ENCODE measurements around the gene C1QTNF5. TPM values are rescaled to one million over a fixed set of nuclear protein-coding genes. Genes with fewer than 3 reads are reported as not detected.
A peak's percentile ranks its signal among the peaks of the same experiment; 100 is the strongest.

Gene C1QTNF5
- polyA plus RNA-seq, 4 donors, result 0.89 to 22.5 (median 11.8) TPM

DNA sequence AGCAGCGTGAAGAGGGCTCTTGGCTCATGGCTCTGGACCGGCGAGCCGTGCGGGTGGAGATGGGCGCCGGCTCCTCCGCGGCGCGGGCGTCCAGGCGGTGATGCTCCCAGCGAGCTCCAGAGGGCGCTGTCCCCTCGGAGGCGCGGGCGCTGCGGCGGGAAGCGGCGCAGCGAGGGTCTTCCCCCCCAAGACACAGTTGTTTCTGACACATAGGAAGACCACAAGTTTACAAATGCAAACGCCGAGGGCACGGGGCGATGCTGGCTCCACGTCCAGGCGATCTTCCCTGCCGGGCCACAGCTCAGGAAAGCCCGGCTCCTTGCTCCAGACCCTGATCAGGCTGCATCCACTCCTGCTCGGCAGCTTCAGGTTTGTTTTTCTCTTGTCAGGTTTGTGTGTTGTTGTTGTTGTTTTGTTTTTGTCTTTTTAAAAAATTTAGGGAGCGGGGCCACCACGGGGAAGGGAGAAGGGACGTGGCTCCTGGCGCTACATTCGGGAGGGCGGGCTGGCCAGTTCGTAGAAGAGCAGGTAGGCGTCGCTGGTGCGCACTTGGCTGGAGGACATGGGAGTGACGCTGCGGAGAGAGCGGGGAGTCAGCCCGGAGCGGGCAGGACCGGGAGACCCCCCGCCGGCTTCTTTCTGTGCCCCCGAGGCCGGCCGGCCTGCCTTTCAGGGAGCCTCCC, 15.8 kb upstream of the C1QTNF5 start:
- Histone ChIP-seq H3K36me3 (ENCODE audit: control insufficient read depth in 3 of 3, insufficient read depth in 2 of 3, low read depth in 1 of 3, low read length in 3 of 3) (peaks cover 0 to 30% (median 11%) of the 10 kb centered on the region in 3 donors), H3K27me3 (ENCODE audit: control insufficient read depth in 3 of 3, insufficient read depth in 3 of 3, low read length in 3 of 3) (no peaks in the 10 kb centered on the region), H3K9me3 (ENCODE audit: control insufficient read depth in 2 of 2, insufficient read depth in 1 of 2, low read depth in 1 of 2, low read length in 1 of 2) (no peaks in the 10 kb centered on the region), H3K27ac (ENCODE audit: low read depth in 1 of 3, low read length in 2 of 3) (peak overlapping the region in 2 of 3 donors; percentile 15 to 45), H3K4me1 (ENCODE audit: control insufficient read depth in 3 of 3, insufficient read depth in 2 of 3, low read depth in 1 of 3, low read length in 2 of 3) (peaks cover 2 to 45% (median 6%) of the 10 kb centered on the region in 3 donors), H3K4me3 (ENCODE audit: low read depth in 1 of 3, low read length in 3 of 3) (peak overlapping the region in 2 of 3 donors; percentile 33 to 51)
- DNase-seq, result peak; percentile 77 to 90
- WGBS, 3 donors, result 1 to 4% (median 3%) methylated on average over 48 to 54 of the region's 54 CpGs
- FAIRE-seq, result no peak

DNA sequence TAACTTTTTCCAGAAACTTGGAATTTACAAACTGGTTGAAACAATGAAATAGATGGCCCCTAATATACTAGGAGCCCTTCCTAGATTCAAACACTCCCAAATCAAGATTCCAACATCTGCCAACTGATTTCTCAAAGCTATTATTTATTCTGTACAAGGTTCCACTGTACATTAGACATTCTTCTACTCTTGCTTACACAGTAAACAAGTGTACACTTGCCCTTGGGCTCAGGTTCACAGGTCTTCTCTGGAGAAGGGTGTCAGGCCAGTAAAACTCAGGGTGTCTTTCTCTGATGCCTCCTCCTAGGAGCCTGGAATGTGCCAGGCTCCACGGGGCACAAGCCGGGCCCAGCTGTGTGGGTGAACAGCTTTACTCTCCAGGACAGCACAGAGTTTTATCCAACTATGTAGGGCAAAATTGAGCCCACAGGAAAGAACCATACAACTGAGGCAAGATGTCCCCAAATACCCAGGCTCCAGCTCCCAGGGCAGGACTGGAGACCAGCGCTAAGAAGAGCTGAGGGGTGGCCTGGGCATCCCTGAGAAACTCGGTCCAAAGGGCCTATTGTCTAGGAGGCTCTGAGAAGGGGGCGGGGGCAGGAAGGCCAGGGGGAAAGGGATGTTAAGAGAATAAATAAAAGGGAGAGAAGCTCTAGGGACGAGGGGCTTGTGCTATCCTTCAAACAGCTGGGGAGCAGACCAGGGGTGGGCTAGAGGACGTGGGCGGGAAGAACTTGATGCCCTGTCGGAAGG, 14.6 kb upstream of the C1QTNF5 start:
- peaks cover 0 to 30% (median 11%) of the 10 kb centered on the region in 3 donors for H3K36me3 ChIP-seq (ENCODE audit: control insufficient read depth in 3 of 3, insufficient read depth in 2 of 3, low read depth in 1 of 3, low read length in 3 of 3)
- no peak overlapping the region for H3K27ac ChIP-seq (ENCODE audit: low read depth in 1 of 3, low read length in 2 of 3)
- DNase-seq (no peak), FAIRE-seq (no peak)
- 65 to 71% (median 69%) methylated on average over 9 of the region's 9 CpGs for WGBS, 3 donors
- no peak overlapping the region for H3K4me3 ChIP-seq (ENCODE audit: low read depth in 1 of 3, low read length in 3 of 3)
- H3K4me1 ChIP-seq (ENCODE audit: control insufficient read depth in 3 of 3, insufficient read depth in 2 of 3, low read depth in 1 of 3, low read length in 2 of 3), result peaks cover 2 to 32% (median 3%) of the 10 kb centered on the region in 3 donors
- no peaks in the 10 kb centered on the region for H3K9me3 ChIP-seq (ENCODE audit: control insufficient read depth in 2 of 2, insufficient read depth in 1 of 2, low read depth in 1 of 2, low read length in 1 of 2)
- H3K27me3 ChIP-seq (ENCODE audit: control insufficient read depth in 3 of 3, insufficient read depth in 3 of 3, low read length in 3 of 3), result no peaks in the 10 kb centered on the region

DNA sequence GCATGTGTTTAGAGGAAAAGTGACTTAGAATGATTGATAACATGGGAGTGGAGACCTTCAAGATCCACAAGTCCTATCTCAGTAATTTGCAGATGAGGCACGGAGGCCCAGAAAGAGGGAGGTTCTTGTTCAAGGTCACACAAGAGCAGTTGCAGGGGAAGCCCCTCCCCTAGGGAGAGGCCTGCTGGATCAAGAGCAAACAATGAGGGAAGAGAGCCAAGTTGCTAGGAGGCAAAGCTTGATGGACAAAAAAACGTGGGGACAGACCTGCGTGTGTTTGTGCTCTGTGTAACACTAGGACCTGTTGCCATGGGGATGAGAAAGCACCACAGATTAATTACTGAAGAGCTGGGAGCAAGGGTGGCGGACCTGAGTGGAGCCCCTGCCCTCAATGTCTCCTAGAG, 12.2 kb upstream of the C1QTNF5 start:
- peaks cover 0 to 16% (median 6%) of the 10 kb centered on the region in 3 donors for H3K36me3 ChIP-seq (ENCODE audit: control insufficient read depth in 3 of 3, insufficient read depth in 2 of 3, low read depth in 1 of 3, low read length in 3 of 3)
- no peaks in the 10 kb centered on the region for H3K9me3 ChIP-seq (ENCODE audit: control insufficient read depth in 2 of 2, insufficient read depth in 1 of 2, low read depth in 1 of 2, low read length in 1 of 2)
- H3K27me3 ChIP-seq (ENCODE audit: control insufficient read depth in 3 of 3, insufficient read depth in 3 of 3, low read length in 3 of 3), result peaks cover 0 to 2% (median 0%) of the 10 kb centered on the region in 3 donors
- H3K4me1 ChIP-seq (ENCODE audit: control insufficient read depth in 3 of 3, insufficient read depth in 2 of 3, low read depth in 1 of 3, low read length in 2 of 3), result peaks cover 2 to 32% (median 3%) of the 10 kb centered on the region in 3 donors
- DNase-seq, result peak; percentile 77 to 87
- no peak overlapping the region for H3K4me3 ChIP-seq (ENCODE audit: low read depth in 1 of 3, low read length in 3 of 3)
- FAIRE-seq, result no peak
- 8 to 27% (median 18%) methylated on average over 4 of the region's 4 CpGs for WGBS, 3 donors
- H3K27ac ChIP-seq (ENCODE audit: low read depth in 1 of 3, low read length in 2 of 3), result peak overlapping the region in 2 of 3 donors; percentile 12 to 32

DNA sequence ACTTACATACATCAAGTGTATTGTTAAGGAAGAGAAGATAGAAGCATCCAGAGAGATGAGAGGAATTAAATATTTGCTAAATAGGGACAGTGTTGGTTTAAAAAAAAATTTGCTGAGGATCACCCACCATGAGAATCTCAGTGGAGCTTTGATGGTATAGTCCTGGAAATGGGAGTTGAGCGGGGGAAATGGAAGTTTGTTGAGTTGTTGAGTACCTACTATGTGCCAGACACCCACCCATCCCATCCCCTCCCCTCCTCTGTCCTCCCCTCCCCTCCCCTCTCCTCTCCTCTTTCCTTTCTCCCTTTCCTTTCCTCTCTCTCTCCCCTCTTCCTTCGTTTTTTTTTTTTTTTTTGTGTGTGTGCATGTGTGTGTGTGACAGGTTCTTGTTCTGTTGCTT, 10.5 kb upstream of the C1QTNF5 start:
- no peak for FAIRE-seq
- no peak overlapping the region for H3K27ac ChIP-seq (ENCODE audit: low read depth in 1 of 3, low read length in 2 of 3)
- H3K4me3 ChIP-seq (ENCODE audit: low read depth in 1 of 3, low read length in 3 of 3), result no peak overlapping the region
- DNase-seq, result no peak
- no peaks in the 10 kb centered on the region for H3K9me3 ChIP-seq (ENCODE audit: control insufficient read depth in 2 of 2, insufficient read depth in 1 of 2, low read depth in 1 of 2, low read length in 1 of 2)
- H3K36me3 ChIP-seq (ENCODE audit: control insufficient read depth in 3 of 3, insufficient read depth in 2 of 3, low read depth in 1 of 3, low read length in 3 of 3), result peaks cover 0 to 9% (median 3%) of the 10 kb centered on the region in 3 donors
- peaks cover 2 to 27% (median 3%) of the 10 kb centered on the region in 3 donors for H3K4me1 ChIP-seq (ENCODE audit: control insufficient read depth in 3 of 3, insufficient read depth in 2 of 3, low read depth in 1 of 3, low read length in 2 of 3)
- H3K27me3 ChIP-seq (ENCODE audit: control insufficient read depth in 3 of 3, insufficient read depth in 3 of 3, low read length in 3 of 3), result peaks cover 0 to 2% (median 0%) of the 10 kb centered on the region in 3 donors
- 42 to 100% (median 50%) methylated on average over 1 to 2 of the region's 2 CpGs for WGBS, 3 donors

- FAIRE-seq (no peak), DNase-seq (no peak)
- WGBS, 3 donors, result 66 to 83% (median 82%) methylated on average over 6 of the region's 6 CpGs
- Histone ChIP-seq H3K4me3 (ENCODE audit: low read depth in 1 of 3, low read length in 3 of 3) (no peak overlapping the region), H3K36me3 (ENCODE audit: control insufficient read depth in 3 of 3, insufficient read depth in 2 of 3, low read depth in 1 of 3, low read length in 3 of 3) (peaks cover 0 to 1% (median 0%) of the 10 kb centered on the region in 3 donors), H3K4me1 (ENCODE audit: control insufficient read depth in 3 of 3, insufficient read depth in 2 of 3, low read depth in 1 of 3, low read length in 2 of 3) (peaks cover 2 to 21% (median 3%) of the 10 kb centered on the region in 3 donors), H3K27me3 (ENCODE audit: control insufficient read depth in 3 of 3, insufficient read depth in 3 of 3, low read length in 3 of 3) (peaks cover 0 to 2% (median 0%) of the 10 kb centered on the region in 3 donors), H3K27ac (ENCODE audit: low read depth in 1 of 3, low read length in 2 of 3) (no peak overlapping the region), H3K9me3 (ENCODE audit: control insufficient read depth in 2 of 2, insufficient read depth in 1 of 2, low read depth in 1 of 2, low read length in 1 of 2) (no peaks in the 10 kb centered on the region)
Measured at GRCh38 chr11:119350302-119350701, 9.6 kb upstream of the C1QTNF5 start.

DNA sequence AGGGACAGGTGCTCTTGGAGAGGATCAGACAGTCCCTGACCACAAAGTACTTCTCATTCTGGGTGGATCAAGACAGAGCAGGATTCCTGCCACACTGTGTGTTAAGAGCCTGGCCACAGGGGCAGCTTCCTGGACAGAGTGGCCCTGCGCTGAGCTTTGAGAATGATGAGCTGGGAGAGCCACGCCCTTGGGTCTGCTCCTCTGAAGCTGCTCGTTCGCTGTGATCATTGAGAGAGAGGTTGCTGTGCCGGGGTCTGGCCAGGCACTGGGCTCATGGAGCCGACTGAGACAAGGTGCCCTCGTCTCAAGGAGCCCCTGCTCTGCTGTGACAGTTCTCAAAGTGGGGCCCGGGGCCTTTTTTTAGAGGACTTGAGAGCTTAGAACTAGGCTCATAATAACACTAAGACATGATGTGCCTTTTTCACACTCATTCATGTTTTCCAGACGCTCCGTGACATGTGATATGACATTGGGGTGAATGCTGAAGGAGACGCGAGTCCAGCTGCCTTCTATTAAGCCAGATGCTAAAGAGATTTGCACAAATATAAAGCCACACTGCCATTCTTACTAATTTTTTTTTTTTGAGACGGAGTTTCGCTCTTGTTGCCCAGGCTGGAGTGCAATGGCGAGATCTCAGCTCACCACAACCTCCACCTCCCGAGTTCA, 7.4 kb upstream of the C1QTNF5 start:
- H3K4me1 ChIP-seq (ENCODE audit: control insufficient read depth in 3 of 3, insufficient read depth in 2 of 3, low read depth in 1 of 3, low read length in 2 of 3), result peaks cover 1 to 10% (median 3%) of the 10 kb centered on the region in 3 donors
- no peak overlapping the region for H3K27ac ChIP-seq (ENCODE audit: low read depth in 1 of 3, low read length in 2 of 3)
- H3K27me3 ChIP-seq (ENCODE audit: control insufficient read depth in 3 of 3, insufficient read depth in 3 of 3, low read length in 3 of 3), result peaks cover 0 to 2% (median 0%) of the 10 kb centered on the region in 3 donors
- no peaks in the 10 kb centered on the region for H3K9me3 ChIP-seq (ENCODE audit: control insufficient read depth in 2 of 2, insufficient read depth in 1 of 2, low read depth in 1 of 2, low read length in 1 of 2)
- WGBS, 3 donors, result 72 to 83% (median 83%) methylated on average over 16 of the region's 16 CpGs
- DNase-seq (no peak), FAIRE-seq (no peak)
- no peak overlapping the region for H3K4me3 ChIP-seq (ENCODE audit: low read depth in 1 of 3, low read length in 3 of 3)
- H3K36me3 ChIP-seq (ENCODE audit: control insufficient read depth in 3 of 3, insufficient read depth in 2 of 3, low read depth in 1 of 3, low read length in 3 of 3), result no peaks in the 10 kb centered on the region

DNA sequence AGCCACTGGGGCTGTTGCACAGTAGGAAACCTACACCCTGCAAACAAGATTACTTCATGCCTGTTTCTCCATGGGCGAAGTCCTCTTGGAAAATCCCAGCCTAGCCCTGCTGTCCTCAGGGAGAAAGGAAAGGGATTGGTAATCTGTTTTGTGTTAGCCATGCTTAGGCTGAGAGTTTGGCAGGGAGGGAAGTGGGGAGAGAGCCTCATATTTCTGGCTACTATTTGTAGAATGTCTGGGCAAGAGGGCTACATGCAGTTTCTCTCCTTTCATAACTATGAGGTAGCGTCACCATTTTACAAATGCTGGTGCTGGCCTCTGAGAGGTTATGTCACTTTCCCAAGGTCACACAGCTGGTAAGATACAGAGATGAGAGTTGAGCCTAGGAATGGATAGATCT, 6.6 kb upstream of the C1QTNF5 start:
- DNase-seq, result peak in 1 of 2 donors; percentile 61
- WGBS, 3 donors, result 56 to 67% (median 65%) methylated on average over 2 of the region's 2 CpGs
- no peak overlapping the region for H3K27ac ChIP-seq (ENCODE audit: low read depth in 1 of 3, low read length in 2 of 3)

GRCh38 chr11:119346605-119347004, 5.9 kb upstream of the C1QTNF5 start, which contains the start of gene MFRP:
TSS of gene MFRP (minus strand) at chr11:119346705. CDS start at chr11:119346513, 192 bp downstream.
- no peak for FAIRE-seq
- 54 to 82% (median 71%) methylated on average over 6 of the region's 6 CpGs for WGBS, 3 donors
- Histone ChIP-seq H3K36me3 (ENCODE audit: control insufficient read depth in 3 of 3, insufficient read depth in 2 of 3, low read depth in 1 of 3, low read length in 3 of 3) (no peaks in the 10 kb centered on the region), H3K9me3 (ENCODE audit: control insufficient read depth in 2 of 2, insufficient read depth in 1 of 2, low read depth in 1 of 2, low read length in 1 of 2) (no peaks in the 10 kb centered on the region), H3K4me3 (ENCODE audit: low read depth in 1 of 3, low read length in 3 of 3) (no peak within 1 kb of the TSS), H3K27ac (ENCODE audit: low read depth in 1 of 3, low read length in 2 of 3) (no peak within 1 kb of the TSS), H3K4me1 (ENCODE audit: control insufficient read depth in 3 of 3, insufficient read depth in 2 of 3, low read depth in 1 of 3, low read length in 2 of 3) (no peaks in the 10 kb centered on the region), H3K27me3 (ENCODE audit: control insufficient read depth in 3 of 3, insufficient read depth in 3 of 3, low read length in 3 of 3) (peaks cover 0 to 8% (median 0%) of the 10 kb centered on the region in 3 donors)
- DNase-seq, result no peak

More for the DNA sequence above, 6.6 kb upstream of the C1QTNF5 start:
- Histone ChIP-seq H3K9me3 (ENCODE audit: control insufficient read depth in 2 of 2, insufficient read depth in 1 of 2, low read depth in 1 of 2, low read length in 1 of 2) (no peaks in the 10 kb centered on the region), H3K36me3 (ENCODE audit: control insufficient read depth in 3 of 3, insufficient read depth in 2 of 3, low read depth in 1 of 3, low read length in 3 of 3) (no peaks in the 10 kb centered on the region), H3K27me3 (ENCODE audit: control insufficient read depth in 3 of 3, insufficient read depth in 3 of 3, low read length in 3 of 3) (peaks cover 0 to 2% (median 0%) of the 10 kb centered on the region in 3 donors), H3K4me1 (ENCODE audit: control insufficient read depth in 3 of 3, insufficient read depth in 2 of 3, low read depth in 1 of 3, low read length in 2 of 3) (peaks cover 0 to 3% (median 0%) of the 10 kb centered on the region in 3 donors), H3K4me3 (ENCODE audit: low read depth in 1 of 3, low read length in 3 of 3) (no peak overlapping the region)
- FAIRE-seq, result no peak

Data from small intestine (tissue), 7 donors.